ENCODE data around the gene ECD. TPM values are rescaled to one million over a fixed set of nuclear protein-coding genes. Genes with fewer than 3 reads are reported as not detected.
"Not testable (repeated sequence)": the region's sequence is repeated elsewhere in the genome, so short reads cannot be mapped to it uniquely, and the experiment has no call there.

The ECD gene
- total RNA-seq, 1 experiment from 2014 or later = 60.2 TPM

DNA sequence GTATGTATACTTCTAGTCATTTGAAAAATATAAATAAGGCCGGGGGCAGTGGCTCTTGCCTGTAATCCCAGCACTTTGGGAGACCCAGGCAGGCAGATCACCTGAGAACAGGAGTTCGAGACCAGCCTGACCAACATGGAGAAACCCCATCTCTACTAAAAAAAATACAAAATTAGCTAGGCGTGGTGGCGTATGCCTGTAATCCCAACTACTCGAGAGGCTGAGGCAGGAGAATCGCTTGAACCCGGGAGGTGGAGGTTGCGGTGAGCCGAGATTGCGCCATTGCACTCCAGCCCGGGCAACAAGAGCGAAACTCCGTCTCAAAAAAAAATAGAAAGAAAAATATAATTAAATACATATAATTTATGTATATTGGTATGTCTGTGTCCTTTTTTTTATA is 55.8 kb downstream of the ECD start:
- in situ Hi-C loops (cut with HindIII; ENCODE audit: low sequenced_read_pairs); DNase-seq (ENCODE audit: low spot score): not testable (repeated sequence)

GRCh38 chr10:73110345-73110849 is 57.4 kb downstream of the ECD start, which contains the start of gene NUDT13:
TSS of gene NUDT13 (plus strand) at chr10:73110455. CDS start at chr10:73114366, 3,911 bp downstream.
- DNase-seq (ENCODE audit: low spot score) = peak; percentile 88
- in situ Hi-C loops (cut with HindIII; ENCODE audit: low sequenced_read_pairs) = no loop called here

- in situ Hi-C loops (cut with HindIII; ENCODE audit: low sequenced_read_pairs); DNase-seq (ENCODE audit: low spot score): not testable (repeated sequence)
Measured at GRCh38 chr10:73109248-73109652, 58.6 kb downstream of the ECD start.

DNA sequence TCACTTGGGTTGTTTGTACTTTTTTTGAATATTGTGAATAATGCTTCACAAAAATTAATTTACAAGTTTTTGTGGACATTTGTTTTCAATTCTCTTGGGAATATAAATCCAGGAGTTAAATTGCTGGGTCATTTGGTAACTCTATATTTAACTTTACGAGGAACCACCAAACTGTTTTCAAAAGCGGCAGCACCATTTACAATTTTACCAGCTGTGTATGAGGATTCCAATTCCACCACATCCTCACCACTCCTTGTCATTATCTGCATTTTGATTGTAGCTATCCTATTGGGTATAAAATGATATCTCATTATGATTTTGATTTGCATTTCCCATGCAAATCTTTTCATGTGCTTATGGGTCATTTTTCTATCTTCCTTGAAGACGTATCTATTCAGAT is 61.5 kb downstream of the ECD start:
- in situ Hi-C loops (cut with HindIII; ENCODE audit: low sequenced_read_pairs) = no loop called here
- no peak for DNase-seq (ENCODE audit: low spot score)

DNA sequence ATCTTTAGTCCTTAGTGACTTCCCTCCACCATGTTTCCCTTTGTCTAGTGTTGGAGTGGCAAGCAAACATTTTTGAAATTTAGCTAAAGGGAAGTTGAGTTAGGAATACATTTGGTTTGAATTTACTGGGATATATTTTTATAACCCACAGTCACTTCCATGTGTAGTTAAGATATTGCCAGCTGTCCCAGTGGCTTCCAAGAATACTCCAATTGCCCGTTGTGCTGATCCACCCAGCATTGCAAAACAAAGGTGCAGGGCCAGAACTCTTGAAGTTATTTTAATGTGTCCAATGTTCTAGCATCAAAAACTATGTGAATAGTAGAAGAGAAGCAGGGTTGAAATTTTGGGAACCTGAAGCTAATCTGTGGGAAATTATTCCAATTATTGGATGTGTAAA is 68.7 kb downstream of the ECD start:
- in situ Hi-C loops (cut with HindIII; ENCODE audit: low sequenced_read_pairs) = no loop called here

DNA sequence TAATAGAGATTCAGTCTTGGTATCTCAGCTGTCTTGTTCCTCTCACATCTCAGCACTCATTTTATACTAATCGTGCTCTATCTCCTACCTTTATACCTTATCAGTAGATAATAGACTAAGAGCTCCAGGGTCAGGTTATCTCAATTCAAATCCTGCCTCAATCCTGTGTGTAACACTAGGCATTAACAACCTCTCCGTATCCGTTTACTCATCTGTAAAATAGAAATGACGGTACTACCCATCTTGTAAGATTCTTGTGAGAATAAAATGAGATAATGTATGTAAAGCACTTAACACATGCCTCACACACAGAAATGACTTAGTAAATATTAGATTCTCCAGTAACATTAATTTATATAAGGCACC is 70.5 kb downstream of the ECD start:
- in situ Hi-C loops (cut with HindIII; ENCODE audit: low sequenced_read_pairs) = no loop called here
- DNase-seq (ENCODE audit: low spot score) = no peak

More for the DNA sequence above, 68.7 kb downstream of the ECD start:
- no peak for DNase-seq (ENCODE audit: low spot score)

DNA sequence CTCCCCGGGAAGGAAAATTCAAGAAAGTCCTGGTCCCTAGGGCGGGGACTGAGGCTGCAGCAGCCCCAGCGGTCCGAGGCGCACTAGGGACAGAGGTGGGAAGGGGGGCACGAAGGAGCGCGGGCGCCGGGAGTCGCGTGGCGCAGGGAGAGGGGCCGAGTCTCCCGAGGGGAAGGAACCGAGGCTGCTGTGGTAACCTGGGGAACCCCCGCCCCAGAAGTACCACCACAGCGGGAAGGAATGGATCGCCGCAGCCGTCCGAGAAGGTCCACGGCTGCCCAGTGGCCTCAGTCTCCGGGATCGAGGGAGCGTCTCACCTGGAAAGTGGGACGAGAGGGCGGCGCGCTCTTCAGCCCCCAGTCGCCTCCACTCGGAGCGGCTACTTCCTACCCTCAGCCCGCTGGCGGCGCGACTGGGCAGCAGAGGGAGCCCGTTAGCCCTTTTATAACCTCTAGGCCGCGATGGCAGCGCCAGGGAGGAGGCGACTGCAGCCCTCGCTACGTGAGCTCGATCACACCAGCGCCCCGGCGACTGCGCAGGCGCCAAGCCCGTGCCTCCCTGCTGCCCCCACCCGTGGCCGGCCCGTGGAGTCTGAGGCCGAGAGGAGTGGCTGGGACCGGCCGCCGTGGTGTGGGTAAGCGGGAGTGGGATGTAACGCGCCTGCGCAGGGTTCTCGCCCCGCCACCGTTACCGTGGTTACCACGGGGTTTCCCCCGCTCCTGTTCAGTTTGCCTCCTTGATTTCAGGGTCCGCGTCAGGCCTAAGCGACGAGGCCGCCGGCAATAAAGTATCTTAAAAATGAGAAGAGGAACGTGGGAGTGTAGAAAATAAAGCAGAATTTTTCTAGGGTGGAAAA is 71.1 kb downstream of the ECD start, which contains the start of gene P4HA1:
Gene P4HA1, minus strand, starts transcription at position 418 of the 856 bp plus-strand sequence. CDS start 21,983 bp downstream, outside the sequence.
- peak; percentile 97 for DNase-seq (ENCODE audit: low spot score)
- in situ Hi-C loops (cut with HindIII; ENCODE audit: low sequenced_read_pairs) = no loop called here

DNA sequence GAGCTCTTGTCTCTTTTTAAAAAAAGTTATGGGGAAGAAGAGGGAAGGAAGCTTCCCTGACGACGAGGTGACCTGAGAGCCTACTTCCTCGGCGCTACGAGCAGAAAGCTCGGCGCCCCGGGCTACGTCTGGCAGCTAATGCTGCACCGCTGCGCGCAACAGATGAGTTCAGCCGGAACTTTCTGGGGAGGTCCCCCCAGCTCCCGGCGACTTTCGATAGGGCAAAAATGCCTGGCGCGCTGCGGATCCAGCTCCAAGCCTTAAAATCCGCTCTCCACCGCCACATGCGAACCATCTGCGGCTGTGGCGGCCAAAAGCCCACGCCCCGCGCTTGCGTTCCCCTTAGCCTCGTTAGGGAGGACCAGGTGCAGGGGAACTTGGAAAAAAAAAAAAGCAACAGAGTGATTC is 71.8 kb downstream of the ECD start:
- in situ Hi-C loops (cut with HindIII; ENCODE audit: low sequenced_read_pairs) = no loop called here
- peak; percentile 60 for DNase-seq (ENCODE audit: low spot score)

- in situ Hi-C loops (cut with HindIII; ENCODE audit: low sequenced_read_pairs) = no loop called here
- DNase-seq (ENCODE audit: low spot score) = peak; percentile 60
Measured at GRCh38 chr10:73095481-73096021, 72.3 kb downstream of the ECD start.

- in situ Hi-C loops (cut with HindIII; ENCODE audit: low sequenced_read_pairs) = no loop called here
- DNase-seq (ENCODE audit: low spot score) = no peak
Measured at GRCh38 chr10:73094986-73095480, 72.8 kb downstream of the ECD start.

GRCh38 chr10:73093922-73094850 is 73.6 kb downstream of the ECD start:
- in situ Hi-C loops (cut with HindIII; ENCODE audit: low sequenced_read_pairs) = no loop called here
- DNase-seq (ENCODE audit: low spot score) = no peak

GRCh38 chr10:73092830-73093229 is 75.0 kb downstream of the ECD start:
- DNase-seq (ENCODE audit: low spot score) = no peak
- in situ Hi-C loops (cut with HindIII; ENCODE audit: low sequenced_read_pairs) = no loop called here

DNA sequence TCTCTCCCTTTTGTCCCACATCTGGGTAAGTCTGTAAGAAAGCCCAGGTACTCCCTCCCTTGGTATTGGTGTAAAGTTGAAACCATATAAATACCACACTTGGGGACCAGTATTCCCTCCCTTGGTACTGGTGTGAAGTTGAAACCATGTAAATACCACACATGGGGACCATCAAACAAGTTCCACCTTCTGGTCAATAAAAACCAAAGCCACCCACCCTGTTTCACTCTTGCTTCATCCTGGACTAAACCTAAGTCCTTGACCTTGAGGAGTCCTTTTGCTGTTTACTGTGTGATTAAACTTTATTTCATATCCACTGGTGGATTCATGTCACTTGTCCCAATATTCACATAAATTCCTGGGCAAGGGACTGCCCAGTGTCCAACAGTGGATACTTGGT is 79.5 kb downstream of the ECD start:
- in situ Hi-C loops (cut with HindIII; ENCODE audit: low sequenced_read_pairs) = no loop called here
- no peak for DNase-seq (ENCODE audit: low spot score)

DNA sequence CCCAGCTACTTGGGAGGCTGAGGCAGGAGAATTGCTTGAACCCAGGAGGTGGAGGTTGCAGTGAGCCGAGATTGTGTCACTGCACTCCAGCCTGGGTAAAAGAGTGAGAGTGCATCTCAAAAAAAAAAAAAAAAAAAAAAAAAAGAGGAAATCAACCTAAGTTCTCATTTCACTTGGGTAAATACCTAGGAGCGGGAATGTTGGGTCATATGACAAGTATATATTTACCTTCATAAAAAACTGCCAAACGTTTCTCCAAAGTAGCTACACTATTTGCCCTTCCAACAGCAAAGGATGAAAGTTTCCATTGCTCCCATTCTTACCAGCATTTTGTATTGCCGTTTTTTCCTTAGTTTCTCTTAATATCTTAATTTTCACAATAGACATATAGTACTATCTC is 81.0 kb downstream of the ECD start:
- DNase-seq (ENCODE audit: low spot score) = no peak
- in situ Hi-C loops (cut with HindIII; ENCODE audit: low sequenced_read_pairs) = no loop called here

DNA sequence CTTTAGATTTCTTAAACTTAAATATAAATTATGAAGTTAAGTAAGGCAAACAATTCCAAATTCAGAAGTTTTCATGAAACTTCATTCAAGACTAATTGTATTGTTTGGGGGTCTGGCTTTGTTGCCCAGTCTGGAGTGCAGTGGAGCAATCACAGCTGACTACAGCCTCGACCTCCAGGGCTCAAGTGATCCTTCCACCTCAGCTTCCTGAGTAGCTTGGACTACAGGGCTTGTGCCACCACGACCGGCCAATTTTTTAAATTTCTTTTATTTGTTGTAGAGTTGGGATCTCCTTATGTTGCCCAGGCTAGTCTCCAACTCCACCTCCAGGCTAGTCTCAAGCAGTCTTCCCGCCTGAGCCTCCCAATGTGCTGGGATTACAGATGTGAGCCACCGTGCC is 83.6 kb downstream of the ECD start:
- in situ Hi-C loops (cut with HindIII; ENCODE audit: low sequenced_read_pairs) = no loop called here
- no peak for DNase-seq (ENCODE audit: low spot score)

Other genes starting within 250 kb of the ECD start
- not detected in 2 replicates for gene PLA2G12B, start 213.2 kb downstream of the ECD start, total RNA-seq (2014; rRNA removed; shearing (Covaris generic))
- gene P4HA1, start 71.1 kb downstream of the ECD start, total RNA-seq (2014; rRNA removed; shearing (Covaris generic)) = 49.0 and 62.2 TPM in 2 replicates
- gene NUDT13, start 57.6 kb downstream of the ECD start, total RNA-seq (2014; rRNA removed; shearing (Covaris generic)) = not detected in 2 replicates
- gene FAM149B1, start 111 bp upstream of the ECD start, total RNA-seq (2014; rRNA removed; shearing (Covaris generic)) = 12.8 and 26.6 TPM in 2 replicates
- gene DNAJC9, start 79.2 kb upstream of the ECD start, total RNA-seq (2014; rRNA removed; shearing (Covaris generic)) = 43.4 and 53.3 TPM in 2 replicates
- gene MRPS16, start 84.6 kb upstream of the ECD start, total RNA-seq (2014; rRNA removed; shearing (Covaris generic)) = 73.5 and 94.1 TPM in 2 replicates
- gene CFAP70, start 190.9 kb upstream of the ECD start, total RNA-seq (2014; rRNA removed; shearing (Covaris generic)) = 0.78 and 2.0 TPM in 2 replicates
- 62.3 and 64.0 TPM in 2 replicates for gene ANXA7, start 246.1 kb upstream of the ECD start, total RNA-seq (2014; rRNA removed; shearing (Covaris generic))

All from G401 (cell line).